SK-N-SH (cell line): Measurements from ENCODE around the gene MRPL43. TPM values are rescaled to one million over a fixed set of nuclear protein-coding genes. Genes with fewer than 3 reads are reported as not detected.

Experiments used
- CTCF ChIA-PET: fragments of 300-600, 350-600 bp; formaldehyde crosslinking; extraction: SDS; loops from one replicate; lab custom pipeline; 2021; lab: Yijun Ruan, JAX
- POLR2A ChIA-PET: fragments of 350-600 bp; sonication (Branson Sonifier 250); formaldehyde crosslinking; extraction: SDS; loops from one replicate; lab custom pipeline; 2020; ENCODE audit warnings: antibody characterized with exemption, inconsistent platforms; lab: Yijun Ruan, JAX
- DNase-seq: peaks from one replicate; pipeline ENCODE4 v3.0.0; 2012
- H2AFZ ChIP-seq: fragments of 200-600 bp; sonication (generic); 2 replicates; pipeline ENCODE4 v1.8.1; 2016; ENCODE audit warnings: antibody characterized with exemption, mild to moderate bottlenecking, low read depth
- H3F3A ChIP-seq: fragments of 200-600 bp; sonication (generic); replicated peaks from 2 replicates; pipeline ENCODE3; 2016; ENCODE audit warnings: antibody characterized with exemption, mild to moderate bottlenecking; ENCODE audit not compliant: insufficient read depth
- H3K27ac ChIP-seq, 2 experiments: fragments of 200-500 bp in 1 of 2; fragments of 200-600 bp in 1 of 2; sonication (Bioruptor generic) in 1 of 2; sonication (generic), shearing (Covaris generic) in 1 of 2; 2 replicates each; pipeline versions ENCODE4 v1.5.1 to v1.6.1; 2014 to 2016; ENCODE audit warnings: low read depth in 2 of 2, inconsistent platforms in 1 of 2, low read length in 1 of 2, mild to moderate bottlenecking in 1 of 2, mixed read lengths in 1 of 2
- H3K27me3 ChIP-seq: fragments of 200-600 bp; sonication (generic), shearing (Covaris generic); 2 replicates; pipeline ENCODE4 v1.6.1; 2016; ENCODE audit warnings: mixed run types; ENCODE audit not compliant: insufficient read depth
- H3K36me3 ChIP-seq, 2 experiments: fragments of 200-500 bp in 1 of 2; fragments of 200-600 bp in 1 of 2; sonication (Bioruptor generic) in 1 of 2; sonication (generic) in 1 of 2; replicated peaks in 1 of 2; 2 replicates each; pipeline versions ENCODE3 to v1.5.1; 2014 to 2016; ENCODE audit warnings: low read length in 1 of 2, mild to moderate bottlenecking in 1 of 2; ENCODE audit not compliant: insufficient read depth in 2 of 2, control insufficient read depth in 1 of 2
- H3K4me1 ChIP-seq, 2 experiments: fragments of 200-500 bp in 1 of 2; fragments of 200-600 bp in 1 of 2; sonication (Bioruptor generic) in 1 of 2; sonication (generic), shearing (Covaris generic) in 1 of 2; 2 replicates each; pipeline versions ENCODE4 v1.5.1 to v1.6.1; 2014 to 2016; ENCODE audit warnings: low read depth in 1 of 2, low read length in 1 of 2, mixed run types in 1 of 2; ENCODE audit not compliant: insufficient read depth in 2 of 2, control insufficient read depth in 1 of 2
- H3K4me2 ChIP-seq: fragments of 200-600 bp; sonication (generic), shearing (Covaris generic); 2 replicates; pipeline ENCODE4 v1.6.1; 2017; ENCODE audit warnings: mixed run types
- H3K4me3 ChIP-seq, 2 experiments: fragments of 200-500 bp in 1 of 2; fragments of 200-600 bp in 1 of 2; sonication (Bioruptor generic) in 1 of 2; sonication (generic), shearing (Covaris generic) in 1 of 2; 2 replicates each; pipeline versions ENCODE4 v1.5.1 to v1.8.1; 2014 to 2016; ENCODE audit warnings: low read depth in 2 of 2, inconsistent platforms in 1 of 2, low read length in 1 of 2, mild to moderate bottlenecking in 1 of 2, mixed read lengths in 1 of 2, moderate library complexity in 1 of 2
- H3K79me2 ChIP-seq: fragments of 200-600 bp; sonication (generic); 2 replicates; pipeline ENCODE4 v1.8.1; 2017; ENCODE audit warnings: mild to moderate bottlenecking; ENCODE audit not compliant: insufficient read depth
- H3K9ac ChIP-seq: fragments of 200-600 bp; sonication (generic); 2 replicates; pipeline ENCODE4 v1.6.1; 2017; ENCODE audit warnings: mixed run types
- H3K9me2 ChIP-seq: fragments of 200-600 bp; sonication (generic); 2 replicates; pipeline ENCODE4 v1.6.1; 2017; ENCODE audit warnings: mixed run types
- H3K9me3 ChIP-seq: fragments of 200-600 bp; sonication (generic); 2 replicates; pipeline ENCODE4 v1.6.1; 2017; ENCODE audit warnings: mixed run types, mild to moderate bottlenecking, moderate library complexity
- H4K20me1 ChIP-seq: fragments of 200-600 bp; sonication (generic); 2 replicates; pipeline ENCODE4 v1.6.1; 2017; ENCODE audit warnings: mild to moderate bottlenecking, mixed run types; ENCODE audit not compliant: insufficient read depth
- CHD2 ChIP-seq: fragments of 150-350 bp; IDR thresholded peaks from 2 replicates; pipeline ENCODE4 v1.6.1; 2018; ENCODE audit warnings: low read length; ENCODE audit not compliant: partially characterized antibody
- CTCF ChIP-seq: fragments of 200-600 bp; sonication (generic); IDR thresholded peaks from 2 replicates; pipeline ENCODE4 v1.6.1; 2017; ENCODE audit warnings: antibody characterized with exemption, mild to moderate bottlenecking, moderate library complexity
- FOXM1 ChIP-seq: IDR thresholded peaks from 2 replicates; pipeline ENCODE4 v1.4.0; 2012; ENCODE audit warnings: low read depth, mild to moderate bottlenecking
- JUND ChIP-seq: IDR thresholded peaks from 2 replicates; pipeline ENCODE4 v1.4.0; 2012
- MXI1 ChIP-seq: IDR thresholded peaks from 2 replicates; pipeline ENCODE4 v1.6.1; 2012; ENCODE audit warnings: mild to moderate bottlenecking, low read depth, low read length, improper control_type of control experiment
- NFIC ChIP-seq: IDR thresholded peaks from 2 replicates; pipeline ENCODE4 v1.4.0; 2012; ENCODE audit warnings: borderline replicate concordance
- POLR2AphosphoS5 ChIP-seq: IDR thresholded peaks from 2 replicates; pipeline ENCODE4 v1.6.1; 2012; ENCODE audit warnings: low read depth, low read length
- RAD21 ChIP-seq: IDR thresholded peaks from 2 replicates; pipeline ENCODE4 v1.6.1; 2012; ENCODE audit warnings: mild to moderate bottlenecking, low read length
- RCOR1 ChIP-seq: fragments of 150-350 bp; IDR thresholded peaks from 2 replicates; pipeline ENCODE4 v1.6.1; 2017; ENCODE audit warnings: antibody characterized with exemption, low read length
- REST ChIP-seq: IDR thresholded peaks from 2 replicates; pipeline ENCODE4 v1.6.1; 2012; ENCODE audit warnings: mild to moderate bottlenecking, low read depth, low read length, moderate library complexity
- RFX5 ChIP-seq: IDR thresholded peaks from 2 replicates; pipeline ENCODE4 v1.6.1; 2012; ENCODE audit warnings: mild to moderate bottlenecking, improper control_type of control experiment, low read length
- RXRA ChIP-seq: IDR thresholded peaks from 2 replicates; pipeline ENCODE4 v1.4.0; 2012; ENCODE audit warnings: low read depth, mild to moderate bottlenecking, borderline replicate concordance
- SIN3A ChIP-seq: IDR thresholded peaks from 2 replicates; pipeline ENCODE4 v1.6.1; 2012; ENCODE audit warnings: low read depth, mild to moderate bottlenecking, low read length, moderate library complexity, borderline replicate concordance
- SMC3 ChIP-seq: IDR thresholded peaks from 2 replicates; pipeline ENCODE4 v1.6.1; 2012; ENCODE audit warnings: low read depth, low read length, improper control_type of control experiment
- TAF1 ChIP-seq: IDR thresholded peaks from 2 replicates; pipeline ENCODE4 v1.6.1; 2012; ENCODE audit warnings: low read depth, mild to moderate bottlenecking, low read length, moderate library complexity, borderline replicate concordance
- TCF12 ChIP-seq: IDR thresholded peaks from 2 replicates; pipeline ENCODE4 v1.4.0; 2012
- TEAD4 ChIP-seq: IDR thresholded peaks from 2 replicates; pipeline ENCODE4 v1.4.0; 2012; ENCODE audit warnings: mild to moderate bottlenecking, borderline replicate concordance; ENCODE audit not compliant: insufficient read depth
- ZBTB33 ChIP-seq: IDR thresholded peaks from 2 replicates; pipeline ENCODE4 v1.4.0; 2012; ENCODE audit warnings: low read depth, borderline replicate concordance
- WGBS: methylation state at CpG from one replicate; pipeline ENCODE4 v1.1.6; 2017; ENCODE audit warnings: low lambda C conversion rate; 5-methylcytosine and 5-hydroxymethylcytosine counted together
- polyA plus RNA-seq, 3 experiments: library from polyadenylated mRNA; depleted of rRNA; stranded (reverse); fragments of >200 nt; gene quantifications; 2 replicates each; pipeline ENCODE4 v1.2.3, GENCODE V29; 2012

Gene MRPL43
- polyA plus RNA-seq, 1 of the 3 experiments (the other 2 are of a cell fraction) = 208 TPM

DNA sequence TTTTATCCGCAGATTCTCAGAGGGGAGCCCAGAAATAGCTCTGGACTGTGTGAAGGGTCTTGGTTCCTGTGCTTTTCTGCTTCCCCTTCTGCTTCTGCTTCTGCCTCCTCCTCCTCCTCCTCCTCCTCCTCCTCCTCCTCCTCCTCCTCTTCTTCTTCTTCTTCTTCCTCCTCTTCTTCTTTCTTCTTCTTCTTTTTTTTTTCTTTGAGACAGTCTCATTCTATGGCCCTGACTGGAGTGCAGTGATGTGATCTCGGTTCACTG is 32.1 kb upstream of the MRPL43 start (continued):
- TF ChIP-seq TAF1 (no peak), FOXM1 (no peak), REST (no peak), JUND (no peak)
- TF ChIP-seq, all 33 proteins: peak for 0

DNA sequence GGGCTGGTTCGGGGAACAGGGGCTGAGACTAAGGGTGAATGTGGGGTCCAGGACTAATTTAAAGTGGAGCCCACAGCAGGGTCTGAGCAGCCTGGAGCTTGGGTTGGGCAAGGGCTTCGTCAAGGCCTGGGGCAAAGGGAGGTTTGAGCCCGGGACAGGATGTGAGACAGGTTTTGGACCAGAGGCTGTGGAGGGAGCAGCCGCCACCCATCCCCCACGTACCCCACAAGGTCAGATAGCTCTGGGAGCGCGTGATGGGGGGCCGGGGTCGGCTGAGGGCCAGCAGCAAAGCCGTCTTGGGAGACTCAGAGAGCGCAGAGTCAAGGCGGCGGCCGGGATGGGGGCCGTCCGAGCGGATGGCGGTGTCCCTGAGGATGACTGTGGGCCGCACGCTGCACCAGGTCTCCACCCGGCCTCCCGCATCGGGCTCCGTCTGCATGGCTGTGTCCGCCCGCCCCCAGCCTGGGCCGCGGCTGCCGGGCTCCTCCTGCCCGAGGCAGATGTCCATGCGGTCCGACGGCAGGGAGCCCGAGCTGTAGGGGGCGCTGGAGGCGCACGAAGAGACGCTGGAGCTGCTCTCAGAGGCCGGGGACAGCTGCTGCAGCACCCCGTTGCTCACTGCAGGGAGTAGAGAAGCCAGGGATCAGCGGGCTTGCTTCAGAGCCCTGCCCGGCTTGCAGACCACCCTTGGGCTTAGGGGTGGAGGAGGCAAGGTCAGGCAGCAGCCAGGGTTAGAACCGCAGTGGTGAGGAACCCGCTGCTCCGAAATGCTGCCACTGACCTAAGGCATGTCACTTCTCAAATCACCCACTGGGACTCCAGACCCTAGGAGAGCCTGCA is 31.5 kb upstream of the MRPL43 start:
- H4K20me1 ChIP-seq = no peaks in the 10 kb centered on the region
- DNase-seq = peak; percentile 94
- H3F3A ChIP-seq = no peaks in the 10 kb centered on the region
- H3K4me3 ChIP-seq = no peak overlapping the region; a peak in 1 of 4 replicates
- H3K36me3 ChIP-seq = no peaks in the 10 kb centered on the region
- no peaks in the 10 kb centered on the region for H3K27me3 ChIP-seq
- 37% methylated on average over 32 of the region's 45 CpGs for WGBS
- no peak overlapping the region for H3K27ac ChIP-seq
- no peaks in the 10 kb centered on the region for H3K9me3 ChIP-seq
- POLR2A ChIA-PET = interaction anchor here (0.9 to 1.3 kb wide), 3 partner anchors 12 to 24 kb away, joined by 3 to 8 read pairs (median 3); partner anchors contain the start of genes PDZD7 and SFXN3
- H3K79me2 ChIP-seq = no peaks in the 10 kb centered on the region
- H3K9me2 ChIP-seq = no peaks in the 10 kb centered on the region
- H3K4me1 ChIP-seq = peaks cover 4 to 8% of the 10 kb centered on the region in 2 experiments; a peak in 3 of 4 replicates
- no peak overlapping the region for H2AFZ ChIP-seq
- no peak overlapping the region for H3K9ac ChIP-seq
- CTCF ChIA-PET = interaction anchor here (0.6 to 7.2 kb wide), 23 partner anchors 9 to 1315 kb away, joined by 3 to 443 read pairs (median 6); partner anchors contain the start of genes KAZALD1, LZTS2, MRPL43 and PDZD7
- H3K4me2 ChIP-seq = no peak overlapping the region
- TF ChIP-seq MXI1 = peak; percentile 62
- TF ChIP-seq RAD21 = peak; percentile 76
- peak; percentile 55 for TF ChIP-seq SMC3
- TF ChIP-seq CHD2 = no peak
- no peak for TF ChIP-seq TEAD4
- TF ChIP-seq NFIC = no peak
- TF ChIP-seq JUND = no peak
- TF ChIP-seq RXRA = no peak
- 0 out of 2 replicates have a peak, but pooled peaks have one; percentile 33 for TF ChIP-seq RCOR1
- 0 out of 2 replicates have a peak, but pooled peaks have one; percentile 11 for TF ChIP-seq TCF12
- peak; percentile 76 for TF ChIP-seq CTCF
- no peak for TF ChIP-seq POLR2AphosphoS5
- TF ChIP-seq ZBTB33 = no peak
- TF ChIP-seq RFX5 = no peak
- no peak for TF ChIP-seq REST
- peak; percentile 76; the same call in 1 of the 2 replicates for TF ChIP-seq SIN3A
